Subcutaneous adipose tissue (tissue), 4 donors: Measurements from ENCODE around the gene NCBP3. TPM values are rescaled to one million over a fixed set of nuclear protein-coding genes. Genes with fewer than 3 reads are reported as not detected.

Experiments used
- total RNA-seq, 4 donors: library from RNA; depleted of rRNA; stranded (reverse); fragments of >200 nt; gene quantifications; one replicate each; pipeline ENCODE4 v1.1.0, GENCODE V29; 2016
- TF ChIP-seq, protein P1 (sequence below): fragments of 450-650 bp; IDR thresholded peaks from one replicate; pipeline ENCODE4 v1.5.1; 2016; ENCODE audit warnings: low read depth, mild to moderate bottlenecking, control low read depth, antibody characterized with exemption, moderate library complexity

Gene NCBP3
- total RNA-seq, 4 donors from 2014 or later: 21.6 to 26.4 (median 23.6) TPM

DNA sequence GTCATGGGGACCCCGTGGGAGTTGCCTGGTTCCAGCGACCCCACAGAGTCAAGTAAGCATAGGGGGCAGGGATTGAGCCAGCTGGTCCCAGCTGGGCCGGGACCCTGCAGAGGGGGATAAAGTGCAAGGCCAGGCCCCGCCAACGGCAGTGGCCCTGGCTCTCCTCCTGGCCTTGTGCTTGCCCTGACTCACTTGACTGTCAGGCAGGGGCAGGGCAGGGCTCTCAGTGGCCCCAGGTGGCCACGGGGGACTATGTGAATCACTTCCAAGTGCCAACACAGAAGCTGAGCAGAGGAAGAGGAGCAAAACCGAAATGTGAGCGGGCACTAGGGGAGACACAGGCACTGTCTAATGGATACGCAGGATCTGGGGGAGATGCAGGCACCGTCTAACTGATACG is 21.6 kb upstream of the NCBP3 start:
- TF ChIP-seq, protein P1, sequence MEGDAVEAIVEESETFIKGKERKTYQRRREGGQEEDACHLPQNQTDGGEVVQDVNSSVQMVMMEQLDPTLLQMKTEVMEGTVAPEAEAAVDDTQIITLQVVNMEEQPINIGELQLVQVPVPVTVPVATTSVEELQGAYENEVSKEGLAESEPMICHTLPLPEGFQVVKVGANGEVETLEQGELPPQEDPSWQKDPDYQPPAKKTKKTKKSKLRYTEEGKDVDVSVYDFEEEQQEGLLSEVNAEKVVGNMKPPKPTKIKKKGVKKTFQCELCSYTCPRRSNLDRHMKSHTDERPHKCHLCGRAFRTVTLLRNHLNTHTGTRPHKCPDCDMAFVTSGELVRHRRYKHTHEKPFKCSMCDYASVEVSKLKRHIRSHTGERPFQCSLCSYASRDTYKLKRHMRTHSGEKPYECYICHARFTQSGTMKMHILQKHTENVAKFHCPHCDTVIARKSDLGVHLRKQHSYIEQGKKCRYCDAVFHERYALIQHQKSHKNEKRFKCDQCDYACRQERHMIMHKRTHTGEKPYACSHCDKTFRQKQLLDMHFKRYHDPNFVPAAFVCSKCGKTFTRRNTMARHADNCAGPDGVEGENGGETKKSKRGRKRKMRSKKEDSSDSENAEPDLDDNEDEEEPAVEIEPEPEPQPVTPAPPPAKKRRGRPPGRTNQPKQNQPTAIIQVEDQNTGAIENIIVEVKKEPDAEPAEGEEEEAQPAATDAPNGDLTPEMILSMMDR: no peak

DNA sequence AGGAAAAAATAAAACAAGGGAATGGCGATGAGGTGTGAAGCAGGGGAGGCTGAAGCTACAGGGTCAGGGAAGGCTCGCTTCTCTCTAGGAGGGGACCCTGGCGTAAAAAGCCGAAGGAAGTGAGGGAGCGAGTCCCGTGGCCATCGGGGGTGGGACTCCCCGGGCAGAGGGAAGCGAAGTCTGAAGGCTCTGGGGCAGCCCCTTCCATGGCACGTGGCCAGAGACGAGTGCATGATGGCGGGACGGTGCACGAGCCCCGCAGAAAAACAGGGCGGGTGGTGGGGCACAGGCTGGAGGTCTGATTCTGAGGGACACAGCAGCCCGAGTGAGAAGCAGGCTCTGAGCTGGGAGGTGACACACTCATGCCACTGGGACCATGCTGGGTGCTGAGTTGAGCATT is 21.1 kb upstream of the NCBP3 start:
- TF ChIP-seq, protein P1: no peak

DNA sequence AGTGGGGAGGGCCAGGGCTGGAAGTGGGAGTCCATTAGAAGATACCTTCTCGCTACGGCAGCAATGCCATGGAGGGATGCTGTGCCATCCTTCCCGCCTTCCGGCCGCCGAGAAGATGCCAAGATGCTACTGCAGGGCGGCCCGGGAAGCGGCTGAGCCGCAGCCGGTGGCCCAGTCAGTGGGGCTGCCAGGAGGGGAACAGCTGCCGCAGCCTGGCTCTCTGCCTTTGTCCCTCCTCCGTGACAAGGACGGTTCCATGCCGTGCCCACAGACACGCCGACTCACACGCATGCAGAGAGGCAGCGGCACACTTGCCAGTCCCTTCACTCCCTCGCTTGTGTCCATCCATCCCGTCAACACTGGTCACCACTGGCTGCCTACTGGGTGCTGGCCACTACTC is 20.2 kb upstream of the NCBP3 start:
- TF ChIP-seq, protein P1: no peak

DNA sequence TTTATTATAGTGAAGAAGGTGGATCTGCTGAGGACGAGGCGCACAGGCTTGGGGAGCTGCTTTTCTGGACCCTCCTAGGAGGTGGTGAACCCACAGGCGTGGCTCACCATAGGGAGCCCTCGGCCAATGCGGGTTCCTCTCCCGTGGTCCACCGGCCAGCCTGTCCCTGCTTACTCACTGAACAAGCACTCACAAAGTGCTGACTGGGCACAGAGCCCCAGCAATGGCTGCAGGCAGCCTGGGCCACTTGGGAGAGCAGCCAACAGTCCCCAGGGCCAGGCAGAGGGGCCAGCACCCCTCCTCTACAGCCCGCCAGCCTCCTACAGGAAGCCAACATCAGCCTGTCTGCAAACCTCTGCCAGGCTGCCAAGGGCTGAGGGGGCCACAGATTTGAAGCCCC is 19.1 kb upstream of the NCBP3 start:
- TF ChIP-seq, protein P1: no peak

GRCh38 chr17:3864534-3864933 is 18.5 kb upstream of the NCBP3 start:
- TF ChIP-seq, protein P1: no peak

GRCh38 chr17:3861761-3862681 is 16.0 kb upstream of the NCBP3 start:
- TF ChIP-seq, protein P1: no peak

DNA sequence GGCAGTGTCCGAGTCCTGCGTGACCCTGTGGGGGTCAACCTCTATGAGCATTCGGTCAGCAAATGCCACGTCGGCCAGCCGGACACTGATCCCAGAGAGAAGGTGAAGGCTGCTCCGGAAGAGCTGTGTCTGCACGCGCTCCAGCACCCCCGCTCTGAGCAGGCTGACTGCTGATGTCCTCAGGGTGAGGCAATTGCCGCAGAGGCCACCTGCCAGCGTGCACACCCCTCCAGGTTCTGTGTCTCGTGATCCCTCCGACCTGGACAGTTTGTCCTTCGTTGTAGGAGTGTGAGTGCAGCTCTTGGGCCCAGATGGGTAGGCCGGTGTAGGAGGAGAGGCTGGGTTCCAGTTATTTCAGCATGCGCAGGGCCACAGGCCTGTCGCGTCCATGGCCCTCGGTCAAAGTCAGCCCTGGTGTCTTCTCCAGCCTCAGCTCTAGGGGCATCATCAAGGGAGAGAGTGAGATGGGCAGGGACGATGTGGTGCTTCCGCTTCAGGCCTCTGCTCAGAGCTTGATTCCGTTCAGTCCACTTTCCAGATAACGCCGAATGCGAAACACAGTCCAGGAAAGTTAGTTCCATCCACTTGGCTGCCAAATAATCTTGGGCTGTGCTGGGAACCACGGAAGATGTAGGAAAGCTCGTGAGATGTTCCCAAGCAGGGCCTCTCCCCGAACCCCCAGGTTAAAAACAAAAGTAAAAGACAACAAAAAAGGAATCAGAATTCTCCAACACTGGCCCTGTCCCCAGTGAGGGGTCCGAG is 15.1 kb upstream of the NCBP3 start:
- TF ChIP-seq, protein P1: no peak
